Endodermal cell (in vitro differentiated cells): Measurements from ENCODE around the gene PMM1. TPM values are rescaled to one million over a fixed set of nuclear protein-coding genes. Genes with fewer than 3 reads are reported as not detected.

Experiments used
- DNase-seq: peaks from one replicate; pipeline ENCODE4 v3.0.0-alpha.2; 2017
- H3K27ac ChIP-seq: 2 replicates; pipeline ENCODE4 v1.5.1; 2013; ENCODE audit warnings: mild to moderate bottlenecking, low read depth, low read length, moderate library complexity
- H3K27me3 ChIP-seq: 2 replicates; pipeline ENCODE4 v1.6.1; 2013; ENCODE audit warnings: mild to moderate bottlenecking, low read length, moderate library complexity; ENCODE audit not compliant: insufficient read depth, control insufficient read depth, poor library complexity, severe bottlenecking
- H3K36me3 ChIP-seq: 2 replicates; pipeline ENCODE4 v1.7.0; 2013; ENCODE audit warnings: mild to moderate bottlenecking, low read length, moderate library complexity; ENCODE audit not compliant: control insufficient read depth, insufficient read depth
- H3K4me1 ChIP-seq: one replicate; pipeline ENCODE4 v1.7.0; 2013; ENCODE audit warnings: low read length; ENCODE audit not compliant: control insufficient read depth, insufficient read depth
- H3K4me3 ChIP-seq: 2 replicates; pipeline ENCODE4 v1.5.1; 2013; ENCODE audit warnings: mild to moderate bottlenecking, low read length, moderate library complexity
- H3K9ac ChIP-seq: 2 replicates; pipeline ENCODE4 v1.6.1; 2013; ENCODE audit warnings: mild to moderate bottlenecking, low read length, moderate library complexity; ENCODE audit not compliant: poor library complexity, severe bottlenecking; ENCODE audit errors: extremely low read depth
- H3K9me3 ChIP-seq: 2 replicates; pipeline ENCODE4 v1.6.1; 2013; ENCODE audit warnings: mild to moderate bottlenecking, low read length, moderate library complexity; ENCODE audit not compliant: control insufficient read depth
- H3K27ac Mint-ChIP-seq: 2 replicates; pipeline ENCODE4 v1.8.0; 2020; ENCODE audit warnings: mixed read lengths
- H3K27me3 Mint-ChIP-seq: 2 replicates; pipeline ENCODE4 v1.8.0; 2021; ENCODE audit warnings: mild to moderate bottlenecking, mixed read lengths; ENCODE audit not compliant: insufficient read depth
- H3K36me3 Mint-ChIP-seq: 2 replicates; pipeline ENCODE4 v1.8.0; 2020; ENCODE audit warnings: low read depth, mixed read lengths
- H3K4me1 Mint-ChIP-seq: 2 replicates; pipeline ENCODE4 v1.8.0; 2020; ENCODE audit warnings: mixed read lengths
- H3K4me3 Mint-ChIP-seq: 2 replicates; pipeline ENCODE4 v1.8.0; 2020; ENCODE audit warnings: mild to moderate bottlenecking, moderate library complexity, mixed read lengths
- H3K9me3 Mint-ChIP-seq: 2 replicates; pipeline ENCODE4 v1.8.0; 2020; ENCODE audit warnings: mild to moderate bottlenecking, mixed read lengths
- WGBS, 2 experiments: methylation state at CpG; one replicate each; pipeline versions ENCODE4 v1.1.5 to v1.1.7; 2013; ENCODE audit warnings: missing lambda C conversion rate in 2 of 2, mixed read lengths in 1 of 2; ENCODE audit not compliant: insufficient coverage in 1 of 2, insufficient read length in 1 of 2; 5-methylcytosine and 5-hydroxymethylcytosine counted together
- total RNA-seq, 2 donors: library from RNA; stranded (reverse); fragmentation: NEBNext Ultra II Directional in 1 of 2; extraction: Animal tissue kit (Norgen Biotek cat#: 25700) in 1 of 2; gene quantifications; 2 replicates in 1 of 2; 3 replicates in 1 of 2; pipeline ENCODE4 v1.2.1, GENCODE V29; 2021
- TF ChIP-seq, protein P1 (sequence below): fragments of 200-600 bp; sonication (generic); conservative IDR thresholded peaks from 2 replicates; pipeline ENCODE4 v1.5.0; 2021; ENCODE audit warnings: antibody characterized with exemption, mild to moderate bottlenecking

PMM1 gene
- total RNA-seq, 2 donors from 2014 or later = 19.0 to 32.3 TPM

DNA sequence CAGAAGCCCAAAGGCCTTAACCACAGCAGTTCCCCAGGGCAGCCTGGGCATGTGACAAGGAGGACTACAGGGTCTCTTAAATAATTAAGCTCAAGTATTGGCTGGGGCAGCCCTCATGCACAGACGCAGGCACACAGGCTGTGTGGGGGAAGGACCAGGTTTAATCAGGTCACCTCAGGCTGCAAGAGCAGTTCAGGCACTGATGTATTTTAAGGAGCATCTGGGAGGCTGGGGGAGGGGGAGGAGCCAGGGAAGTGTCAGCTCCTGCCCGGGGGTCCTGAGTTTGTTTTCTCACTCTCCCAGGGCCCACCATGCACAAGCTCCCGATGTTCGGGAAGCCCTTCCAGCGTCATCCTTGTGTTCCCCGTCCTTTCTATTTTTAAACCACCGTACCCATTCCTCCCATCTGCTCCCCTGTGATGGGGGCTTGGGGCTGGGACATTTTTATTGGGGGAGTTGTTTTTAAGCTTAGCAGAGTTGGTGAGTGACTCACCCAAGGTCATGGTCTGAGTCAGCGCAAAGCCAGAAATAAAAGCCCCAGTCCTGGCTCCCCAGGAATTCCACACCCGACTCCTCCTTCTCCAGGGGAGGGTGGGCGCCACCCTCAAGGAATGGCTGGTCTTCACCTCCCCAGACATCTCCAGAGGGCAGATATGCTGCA, 26.5 kb downstream of the PMM1 start:
- TF ChIP-seq, protein P1, sequence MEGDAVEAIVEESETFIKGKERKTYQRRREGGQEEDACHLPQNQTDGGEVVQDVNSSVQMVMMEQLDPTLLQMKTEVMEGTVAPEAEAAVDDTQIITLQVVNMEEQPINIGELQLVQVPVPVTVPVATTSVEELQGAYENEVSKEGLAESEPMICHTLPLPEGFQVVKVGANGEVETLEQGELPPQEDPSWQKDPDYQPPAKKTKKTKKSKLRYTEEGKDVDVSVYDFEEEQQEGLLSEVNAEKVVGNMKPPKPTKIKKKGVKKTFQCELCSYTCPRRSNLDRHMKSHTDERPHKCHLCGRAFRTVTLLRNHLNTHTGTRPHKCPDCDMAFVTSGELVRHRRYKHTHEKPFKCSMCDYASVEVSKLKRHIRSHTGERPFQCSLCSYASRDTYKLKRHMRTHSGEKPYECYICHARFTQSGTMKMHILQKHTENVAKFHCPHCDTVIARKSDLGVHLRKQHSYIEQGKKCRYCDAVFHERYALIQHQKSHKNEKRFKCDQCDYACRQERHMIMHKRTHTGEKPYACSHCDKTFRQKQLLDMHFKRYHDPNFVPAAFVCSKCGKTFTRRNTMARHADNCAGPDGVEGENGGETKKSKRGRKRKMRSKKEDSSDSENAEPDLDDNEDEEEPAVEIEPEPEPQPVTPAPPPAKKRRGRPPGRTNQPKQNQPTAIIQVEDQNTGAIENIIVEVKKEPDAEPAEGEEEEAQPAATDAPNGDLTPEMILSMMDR = no peak
- H3K27me3 ChIP-seq = no peaks in the 10 kb centered on the region
- H3K4me3 ChIP-seq = no peak overlapping the region
- H3K36me3 Mint-ChIP-seq = no peaks in the 10 kb centered on the region
- H3K9me3 ChIP-seq = no peaks in the 10 kb centered on the region
- H3K4me1 ChIP-seq = peaks cover 3% of the 10 kb centered on the region
- no peaks in the 10 kb centered on the region for H3K36me3 ChIP-seq
- peak overlapping the region; percentile 52 for H3K27ac Mint-ChIP-seq
- peak; percentile 76 for DNase-seq
- H3K27ac ChIP-seq = no peak overlapping the region
- H3K27me3 Mint-ChIP-seq = no peaks in the 10 kb centered on the region
- 68 to 69% methylated on average over 5 to 10 of the region's 10 CpGs for WGBS, 2 experiments
- H3K4me3 Mint-ChIP-seq = no peak overlapping the region
- no peaks in the 10 kb centered on the region for H3K9me3 Mint-ChIP-seq
- peaks cover 29% of the 10 kb centered on the region for H3K4me1 Mint-ChIP-seq
- no peak overlapping the region for H3K9ac ChIP-seq

DNA sequence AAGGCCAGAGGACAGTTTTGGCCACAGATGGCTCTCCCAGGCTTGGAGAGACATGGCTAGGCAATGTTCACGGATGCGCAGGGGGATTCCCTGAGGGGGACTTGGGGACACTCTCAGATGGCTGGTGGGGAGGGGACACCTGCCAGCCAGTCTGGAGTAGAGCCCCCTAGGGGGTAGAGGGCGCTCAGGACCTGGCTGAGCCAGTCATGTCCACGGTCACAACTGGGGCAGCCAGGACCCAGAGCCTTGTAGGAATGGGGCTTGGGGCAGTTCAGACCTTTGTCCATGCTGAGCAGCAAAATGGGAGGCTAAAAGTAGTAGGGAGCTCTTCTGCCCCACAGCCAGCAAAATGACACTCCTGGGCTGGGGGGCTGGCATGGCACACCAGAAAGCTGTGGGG, 27.2 kb downstream of the PMM1 start:
- WGBS, 2 experiments = 73% methylated on average over 4 of the region's 4 CpGs; no CpG with 5 or more reads in 1 of the 2 experiments
- no peak overlapping the region for H3K27ac ChIP-seq
- no peak overlapping the region for H3K9ac ChIP-seq
- DNase-seq = peak; percentile 57
- H3K4me3 Mint-ChIP-seq = no peak overlapping the region
- H3K4me1 Mint-ChIP-seq = peaks cover 33% of the 10 kb centered on the region
- TF ChIP-seq, protein P1 = no peak
- H3K9me3 Mint-ChIP-seq = no peaks in the 10 kb centered on the region
- no peaks in the 10 kb centered on the region for H3K27me3 ChIP-seq
- H3K36me3 ChIP-seq = no peaks in the 10 kb centered on the region
- peak overlapping the region; percentile 48 for H3K27ac Mint-ChIP-seq
- H3K36me3 Mint-ChIP-seq = no peaks in the 10 kb centered on the region
- peaks cover 3% of the 10 kb centered on the region for H3K4me1 ChIP-seq
- no peaks in the 10 kb centered on the region for H3K9me3 ChIP-seq
- H3K4me3 ChIP-seq = no peak overlapping the region
- H3K27me3 Mint-ChIP-seq = no peaks in the 10 kb centered on the region

DNA sequence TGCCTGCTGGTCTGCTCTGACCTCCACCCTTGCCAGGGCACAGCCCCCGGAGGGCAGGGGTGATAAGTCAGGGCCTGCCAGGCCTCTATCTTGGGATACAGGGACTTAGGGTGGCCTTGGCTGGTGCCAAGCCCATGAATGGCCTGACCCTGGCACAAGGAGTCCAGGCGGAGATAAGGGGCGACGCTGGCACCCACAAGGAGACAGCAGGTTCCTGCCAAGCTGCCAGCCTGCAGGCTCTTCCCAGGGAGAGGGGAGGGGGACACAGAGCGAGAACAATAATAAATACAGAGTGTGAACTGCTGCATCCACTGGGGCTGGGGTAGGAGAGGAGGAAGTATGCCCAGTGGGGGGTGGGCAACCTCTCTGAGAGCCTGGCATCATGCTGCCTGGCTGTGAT, 27.9 kb downstream of the PMM1 start:
- Histone ChIP-seq H3K4me3 (no peak overlapping the region), H3K27ac (no peak overlapping the region), H3K9ac (no peak overlapping the region), H3K4me1 (peaks cover 3% of the 10 kb centered on the region), H3K9me3 (no peaks in the 10 kb centered on the region), H3K36me3 (no peaks in the 10 kb centered on the region), H3K27me3 (no peaks in the 10 kb centered on the region)
- TF ChIP-seq, protein P1 = no peak
- peak; percentile 58 for DNase-seq
- 84 to 96% methylated on average over 3 to 5 of the region's 5 CpGs for WGBS, 2 experiments
- Mint-ChIP-seq H3K4me1 (peaks cover 34% of the 10 kb centered on the region), H3K27me3 (no peaks in the 10 kb centered on the region), H3K4me3 (no peak overlapping the region), H3K9me3 (no peaks in the 10 kb centered on the region), H3K27ac (no peak overlapping the region), H3K36me3 (no peaks in the 10 kb centered on the region)
